Measurements from ENCODE around the gene QRICH1. TPM values are rescaled to one million over a fixed set of nuclear protein-coding genes. Genes with fewer than 3 reads are reported as not detected.

QRICH1 gene
- total RNA-seq, 2 experiments from 2014 or later = 210 to 255 TPM

DNA sequence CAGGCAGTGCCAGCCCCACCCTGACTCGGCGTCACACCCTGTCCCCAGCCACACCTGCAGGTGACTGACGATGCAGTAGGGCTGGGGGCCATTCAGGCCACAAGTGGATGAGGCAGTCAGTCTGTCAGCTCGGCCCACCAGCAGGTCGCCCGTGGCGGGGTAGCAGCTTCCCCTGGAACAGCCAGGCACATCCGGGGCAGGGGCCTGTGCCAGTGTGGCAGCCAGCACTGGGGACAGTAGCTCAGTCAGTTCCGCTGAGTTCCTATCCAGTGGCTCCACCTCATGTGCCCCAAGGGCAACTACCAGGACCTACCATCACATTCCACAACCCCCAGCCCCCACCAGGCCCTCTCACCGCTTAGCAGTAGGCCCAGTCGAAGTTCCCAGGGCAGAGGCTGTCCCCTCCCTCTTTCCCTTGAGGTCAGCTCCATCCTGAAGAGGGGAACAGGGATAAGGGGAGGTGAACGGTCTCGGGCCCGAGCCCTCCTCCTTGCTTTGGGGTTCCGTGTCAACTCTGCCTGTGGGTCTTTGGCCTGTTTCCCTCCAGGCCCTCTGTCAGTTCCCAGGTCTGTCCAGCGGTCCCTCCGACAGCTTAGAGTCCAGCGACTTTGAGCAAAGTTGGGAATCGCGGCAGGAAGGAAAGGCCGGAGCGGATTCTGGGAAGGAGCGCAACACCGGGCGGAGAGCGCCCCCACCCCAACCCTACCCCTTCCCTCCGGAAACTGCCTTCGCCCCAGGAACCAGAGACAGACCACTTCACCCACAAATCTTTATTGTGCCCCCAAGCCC, 38.8 kb upstream of the QRICH1 start, which contains the start of gene LAMB2:
Gene LAMB2, minus strand, starts transcription at position 614 of the 789 bp plus-strand sequence. Its CDS starts 183 bp downstream, at position 431.
- H3K27ac ChIP-seq (ENCODE audit: low read depth in 1 of 2, low read length in 2 of 2) = no peak within 1 kb of the TSS
- Mint-ChIP-seq H3K4me3 (no peak within 1 kb of the TSS), H3K27me3 (peaks cover 43% of the 10 kb centered on the region), H3K9me3 (no peaks in the 10 kb centered on the region), H3K36me3 (ENCODE audit: low read depth) (no peaks in the 10 kb centered on the region), H3K27ac (no peak within 1 kb of the TSS), H3K4me1 (ENCODE audit: low read depth) (no peaks in the 10 kb centered on the region)
- CTCF ChIA-PET = no interaction called here
- no peaks in the 10 kb centered on the region for H3K9me3 ChIP-seq (ENCODE audit: control insufficient read depth in 1 of 2, insufficient read depth in 1 of 2, low read length in 2 of 2)
- intact Hi-C loops (cut with DNase I, micrococcal nuclease) = no loop called here
- peaks cover 12 to 13% of the 10 kb centered on the region in 2 experiments for H3K27me3 ChIP-seq (ENCODE audit: control insufficient read depth in 1 of 2, insufficient read depth in 2 of 2, low read length in 2 of 2)
- no peaks in the 10 kb centered on the region for H3K36me3 ChIP-seq (ENCODE audit: insufficient read depth, low read length)
- TF ChIP-seq, protein P1, sequence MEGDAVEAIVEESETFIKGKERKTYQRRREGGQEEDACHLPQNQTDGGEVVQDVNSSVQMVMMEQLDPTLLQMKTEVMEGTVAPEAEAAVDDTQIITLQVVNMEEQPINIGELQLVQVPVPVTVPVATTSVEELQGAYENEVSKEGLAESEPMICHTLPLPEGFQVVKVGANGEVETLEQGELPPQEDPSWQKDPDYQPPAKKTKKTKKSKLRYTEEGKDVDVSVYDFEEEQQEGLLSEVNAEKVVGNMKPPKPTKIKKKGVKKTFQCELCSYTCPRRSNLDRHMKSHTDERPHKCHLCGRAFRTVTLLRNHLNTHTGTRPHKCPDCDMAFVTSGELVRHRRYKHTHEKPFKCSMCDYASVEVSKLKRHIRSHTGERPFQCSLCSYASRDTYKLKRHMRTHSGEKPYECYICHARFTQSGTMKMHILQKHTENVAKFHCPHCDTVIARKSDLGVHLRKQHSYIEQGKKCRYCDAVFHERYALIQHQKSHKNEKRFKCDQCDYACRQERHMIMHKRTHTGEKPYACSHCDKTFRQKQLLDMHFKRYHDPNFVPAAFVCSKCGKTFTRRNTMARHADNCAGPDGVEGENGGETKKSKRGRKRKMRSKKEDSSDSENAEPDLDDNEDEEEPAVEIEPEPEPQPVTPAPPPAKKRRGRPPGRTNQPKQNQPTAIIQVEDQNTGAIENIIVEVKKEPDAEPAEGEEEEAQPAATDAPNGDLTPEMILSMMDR (IDR thresholded peaks at IDR 0.05) = no peak
- no peak within 1 kb of the TSS for H3K4me3 ChIP-seq (ENCODE audit: low read length)
- DNase-seq = peak in 1 of 14 experiments; percentile 34
- ATAC-seq (ENCODE audit: poor library complexity) = no peak
- POLR2A ChIA-PET = interaction anchor here (0.9 kb wide), 1 partner anchor 103 kb away, joined by 4 read pairs; the partner anchor contains the start of gene IMPDH2
- H3K4me1 ChIP-seq (ENCODE audit: insufficient read depth, low read length) = peaks cover 4% of the 10 kb centered on the region

DNA sequence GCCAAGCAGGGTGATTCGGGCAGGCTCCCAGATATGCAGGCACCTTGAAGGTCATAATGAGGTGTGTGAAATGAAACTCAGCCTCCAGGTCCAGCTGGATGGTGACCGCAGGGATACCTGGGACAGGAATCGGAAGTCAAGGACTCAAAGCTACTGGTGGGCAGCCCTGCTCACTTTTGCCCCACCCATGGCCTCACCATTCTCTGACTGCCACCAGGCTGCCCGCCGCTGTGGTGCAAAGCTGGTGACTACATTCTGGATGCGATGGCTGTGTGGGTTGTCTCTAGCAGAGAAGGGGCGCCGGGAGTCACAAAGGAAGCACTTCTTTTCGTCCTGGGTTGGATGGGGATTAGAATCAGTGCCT, 38.2 kb upstream of the QRICH1 start:
- no peak for ATAC-seq (ENCODE audit: poor library complexity)
- Mint-ChIP-seq H3K4me3 (no peak overlapping the region), H3K9me3 (no peaks in the 10 kb centered on the region), H3K27me3 (peaks cover 40% of the 10 kb centered on the region), H3K4me1 (ENCODE audit: low read depth) (no peaks in the 10 kb centered on the region), H3K36me3 (ENCODE audit: low read depth) (no peaks in the 10 kb centered on the region), H3K27ac (no peak overlapping the region)
- H3K27me3 ChIP-seq (ENCODE audit: control insufficient read depth in 1 of 2, insufficient read depth in 2 of 2, low read length in 2 of 2) = peaks cover 12 to 13% of the 10 kb centered on the region in 2 experiments
- no peak overlapping the region for H3K27ac ChIP-seq (ENCODE audit: low read depth in 1 of 2, low read length in 2 of 2)
- no peak overlapping the region for H3K4me3 ChIP-seq (ENCODE audit: low read length)
- H3K36me3 ChIP-seq (ENCODE audit: insufficient read depth, low read length) = no peaks in the 10 kb centered on the region
- peaks cover 4% of the 10 kb centered on the region for H3K4me1 ChIP-seq (ENCODE audit: insufficient read depth, low read length)
- intact Hi-C loops (cut with DNase I, micrococcal nuclease) = no loop called here
- DNase-seq = no peak
- POLR2A ChIA-PET = interaction anchor here (0.9 kb wide), 1 partner anchor 103 kb away, joined by 4 read pairs; the partner anchor contains the start of gene IMPDH2
- CTCF ChIA-PET = no interaction called here
- TF ChIP-seq, protein P1 (IDR thresholded peaks at IDR 0.05) = no peak
- no peaks in the 10 kb centered on the region for H3K9me3 ChIP-seq (ENCODE audit: control insufficient read depth in 1 of 2, insufficient read depth in 1 of 2, low read length in 2 of 2)

DNA sequence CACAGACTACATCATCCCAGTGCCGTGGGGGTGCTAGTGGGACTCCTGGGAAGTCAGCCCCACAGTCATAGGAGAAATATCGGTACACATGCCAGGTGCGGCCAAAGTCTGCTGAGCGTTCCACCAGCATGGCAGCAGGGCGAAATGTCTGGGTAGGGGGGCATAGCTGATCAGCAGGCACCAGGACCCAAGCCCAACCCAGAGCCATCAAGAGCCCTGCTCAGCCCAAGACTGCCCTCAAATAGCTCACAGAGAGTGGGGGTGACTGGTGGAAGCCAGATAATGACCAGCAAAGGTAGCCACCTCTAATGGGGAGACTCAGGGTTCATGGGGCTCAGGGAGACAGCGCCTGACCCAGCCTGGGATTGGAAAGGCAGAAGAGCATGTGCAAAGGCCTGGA, 37.7 kb upstream of the QRICH1 start:
- no peak overlapping the region for H3K27ac Mint-ChIP-seq
- no peak for ATAC-seq (ENCODE audit: poor library complexity)
- intact Hi-C loops (cut with DNase I, micrococcal nuclease) = no loop called here
- H3K36me3 Mint-ChIP-seq (ENCODE audit: low read depth) = no peaks in the 10 kb centered on the region
- H3K27me3 Mint-ChIP-seq = peaks cover 40% of the 10 kb centered on the region
- DNase-seq = no peak
- TF ChIP-seq, protein P1 (IDR thresholded peaks at IDR 0.05) = no peak
- peaks cover 12 to 13% of the 10 kb centered on the region in 2 experiments for H3K27me3 ChIP-seq (ENCODE audit: control insufficient read depth in 1 of 2, insufficient read depth in 2 of 2, low read length in 2 of 2)
- no peak overlapping the region for H3K4me3 Mint-ChIP-seq
- H3K9me3 ChIP-seq (ENCODE audit: control insufficient read depth in 1 of 2, insufficient read depth in 1 of 2, low read length in 2 of 2) = no peaks in the 10 kb centered on the region
- no peak overlapping the region for H3K4me3 ChIP-seq (ENCODE audit: low read length)
- H3K36me3 ChIP-seq (ENCODE audit: insufficient read depth, low read length) = no peaks in the 10 kb centered on the region
- H3K4me1 Mint-ChIP-seq (ENCODE audit: low read depth) = no peaks in the 10 kb centered on the region
- H3K9me3 Mint-ChIP-seq = no peaks in the 10 kb centered on the region
- no peak overlapping the region for H3K27ac ChIP-seq (ENCODE audit: low read depth in 1 of 2, low read length in 2 of 2)
- peaks cover 4% of the 10 kb centered on the region for H3K4me1 ChIP-seq (ENCODE audit: insufficient read depth, low read length)
- ChIA-PET POLR2A (interaction anchor here (0.9 kb wide), 1 partner anchor 102 kb away, joined by 4 read pairs; the partner anchor contains the start of gene IMPDH2), CTCF (no interaction called here)
